Neuronal stem cell (in vitro differentiated cells): ENCODE measurements around the gene USP9X.
A peak's percentile ranks its signal among the peaks of the same experiment; 100 is the strongest.

Source experiments
- DNase-seq: peaks from one replicate; pipeline ENCODE4 v3.0.0-alpha.2; 2013; ENCODE audit warnings: low spot score
- H2AFZ ChIP-seq: one replicate; pipeline ENCODE4 v1.6.1; 2013; ENCODE audit warnings: mild to moderate bottlenecking, low read length, inconsistent platforms
- H2AK5ac ChIP-seq: 2 replicates; pipeline ENCODE4 v1.6.1; 2013; ENCODE audit warnings: low read depth, mild to moderate bottlenecking, inconsistent platforms, low read length, moderate library complexity, mixed read lengths
- H2BK120ac ChIP-seq: 2 replicates; pipeline ENCODE4 v1.6.1; 2013; ENCODE audit warnings: low read depth, mild to moderate bottlenecking, inconsistent platforms, low read length, moderate library complexity, mixed read lengths
- H2BK12ac ChIP-seq: one replicate; pipeline ENCODE4 v1.6.1; 2013; ENCODE audit warnings: low read length, inconsistent platforms
- H2BK15ac ChIP-seq: 2 replicates; pipeline ENCODE4 v1.6.1; 2013; ENCODE audit warnings: mild to moderate bottlenecking, low read length, inconsistent platforms, mixed read lengths
- H2BK5ac ChIP-seq: one replicate; pipeline ENCODE4 v1.6.1; 2013; ENCODE audit warnings: inconsistent platforms, mild to moderate bottlenecking, low read length, moderate library complexity
- H3K14ac ChIP-seq: one replicate; pipeline ENCODE4 v1.6.1; 2013; ENCODE audit warnings: low read length, inconsistent platforms
- H3K18ac ChIP-seq: 2 replicates; pipeline ENCODE4 v1.6.1; 2013; ENCODE audit warnings: low read length, inconsistent platforms
- H3K23ac ChIP-seq: 2 replicates; pipeline ENCODE4 v1.6.1; 2013; ENCODE audit warnings: low read depth, mild to moderate bottlenecking, mixed read lengths, low read length, inconsistent platforms; ENCODE audit not compliant: poor library complexity
- H3K27ac ChIP-seq: replicated peaks from 3 replicates; pipeline ENCODE4 v1.5.1; 2013; ENCODE audit warnings: low read length, inconsistent platforms
- H3K27me3 ChIP-seq, 3 experiments: 2 replicates each; pipeline ENCODE4 v1.6.1; 2013; ENCODE audit warnings: low read length in 3 of 3, mild to moderate bottlenecking in 2 of 3, inconsistent platforms in 1 of 3, low read depth in 1 of 3, mixed read lengths in 1 of 3, moderate library complexity in 1 of 3; ENCODE audit not compliant: control insufficient read depth in 3 of 3, insufficient read depth in 3 of 3
- H3K36me3 ChIP-seq, 2 donors: replicated peaks in 1 of 2; 2 replicates each; pipeline ENCODE4 v1.6.1; 2013; ENCODE audit warnings: low read length in 2 of 2; ENCODE audit not compliant: control insufficient read depth in 2 of 2, insufficient read depth in 2 of 2
- H3K4ac ChIP-seq: 2 replicates; pipeline ENCODE4 v1.6.1; 2013; ENCODE audit warnings: inconsistent platforms, mild to moderate bottlenecking, low read length, moderate library complexity
- H3K4me1 ChIP-seq, 2 donors: 1 replicate in 1 of 2; 2 replicates in 1 of 2; pipeline ENCODE4 v1.6.1; 2013; ENCODE audit warnings: low read length in 2 of 2, low read depth in 1 of 2; ENCODE audit not compliant: control insufficient read depth in 2 of 2, insufficient read depth in 1 of 2
- H3K4me2 ChIP-seq: one replicate; pipeline ENCODE4 v1.6.1; 2013; ENCODE audit warnings: mild to moderate bottlenecking, low read length, inconsistent platforms; ENCODE audit not compliant: insufficient read depth, poor library complexity, severe bottlenecking
- H3K4me3 ChIP-seq, 2 donors: 2 replicates each; pipeline ENCODE4 v1.5.1; 2013; ENCODE audit warnings: low read length in 2 of 2, mild to moderate bottlenecking in 2 of 2, inconsistent platforms in 1 of 2, moderate library complexity in 1 of 2
- H3K79me1 ChIP-seq: one replicate; pipeline ENCODE4 v1.6.1; 2013; ENCODE audit warnings: low read depth, mild to moderate bottlenecking, inconsistent platforms, low read length, moderate library complexity
- H3K9ac ChIP-seq: one replicate; pipeline ENCODE4 v1.6.1; 2013; ENCODE audit warnings: mild to moderate bottlenecking, low read depth, low read length, inconsistent platforms; ENCODE audit not compliant: poor library complexity
- H3K9me3 ChIP-seq, 2 donors: replicated peaks in 1 of 2; 2 replicates each; pipeline versions ENCODE3 to v1.6.1; 2013; ENCODE audit warnings: low read length in 2 of 2, mild to moderate bottlenecking in 2 of 2, inconsistent platforms in 1 of 2, low read depth in 1 of 2, mixed read lengths in 1 of 2, moderate library complexity in 1 of 2; ENCODE audit not compliant: control insufficient read depth in 2 of 2, insufficient read depth in 1 of 2
- H4K8ac ChIP-seq: one replicate; pipeline ENCODE4 v1.6.1; 2013; ENCODE audit warnings: low read depth, mild to moderate bottlenecking, inconsistent platforms, low read length, moderate library complexity
- H4K91ac ChIP-seq: one replicate; pipeline ENCODE4 v1.6.1; 2013; ENCODE audit warnings: low read length, low read depth, mild to moderate bottlenecking, inconsistent platforms; ENCODE audit not compliant: poor library complexity
- WGBS, 2 donors: extraction: QIAGEN DNeasy Blood & Tissue Kit; methylation state at CpG; one replicate each; pipeline ENCODE4 v1.1.7; 2013; ENCODE audit warnings: missing lambda C conversion rate in 2 of 2, mixed read lengths in 1 of 2; ENCODE audit not compliant: insufficient read length in 2 of 2, insufficient replicate concordance in 1 of 2; ENCODE audit errors: extremely low coverage in 2 of 2; 5-methylcytosine and 5-hydroxymethylcytosine counted together

Gene USP9X

GRCh38 chrX:41076742-41077141 is 8.5 kb upstream of the USP9X start:
- H2BK12ac ChIP-seq: no peak overlapping the region
- H3K4me2 ChIP-seq: no peak overlapping the region
- no CpG with 5 or more reads among the region's 30 CpGs for WGBS, 2 donors
- no peak overlapping the region for H3K27ac ChIP-seq
- H2BK5ac ChIP-seq: no peak overlapping the region
- no peak overlapping the region for H3K9ac ChIP-seq
- no peaks in the 10 kb centered on the region for H3K4me1 ChIP-seq
- no peak overlapping the region for H2AK5ac ChIP-seq
- no peaks in the 10 kb centered on the region for H3K27me3 ChIP-seq
- H3K79me1 ChIP-seq: no peaks in the 10 kb centered on the region
- H4K91ac ChIP-seq: no peak overlapping the region
- no peak overlapping the region for H3K4ac ChIP-seq
- H3K23ac ChIP-seq: no peak overlapping the region
- no peak overlapping the region for H3K14ac ChIP-seq
- H3K4me3 ChIP-seq: no peak overlapping the region
- no peaks in the 10 kb centered on the region for H3K36me3 ChIP-seq
- no peak for DNase-seq
- no peak overlapping the region for H3K18ac ChIP-seq
- no peak overlapping the region for H2AFZ ChIP-seq
- H4K8ac ChIP-seq: no peak overlapping the region
- no peak overlapping the region for H2BK15ac ChIP-seq
- H2BK120ac ChIP-seq: no peak overlapping the region
- H3K9me3 ChIP-seq: no peaks in the 10 kb centered on the region

- Histone ChIP-seq H3K27ac (no peak overlapping the region), H3K4ac (no peak overlapping the region), H2BK12ac (no peak overlapping the region), H4K91ac (no peak overlapping the region), H2BK15ac (no peak overlapping the region), H2AFZ (no peak overlapping the region), H3K36me3 (no peaks in the 10 kb centered on the region), H3K4me2 (no peak overlapping the region), H4K8ac (no peak overlapping the region), H3K79me1 (peaks cover 4% of the 10 kb centered on the region), H3K27me3 (no peaks in the 10 kb centered on the region), H3K4me1 (no peaks in the 10 kb centered on the region), H3K14ac (no peak overlapping the region), H3K18ac (no peak overlapping the region), H3K23ac (no peak overlapping the region), H2BK120ac (no peak overlapping the region), H3K9me3 (no peaks in the 10 kb centered on the region), H3K4me3 (no peak overlapping the region), H3K9ac (no peak overlapping the region), H2BK5ac (no peak overlapping the region), H2AK5ac (no peak overlapping the region)
- DNase-seq: no peak
- WGBS, 2 donors: no CpG with 5 or more reads among the region's 2 CpGs
Measured at GRCh38 chrX:41081821-41082220, 3.4 kb upstream of the USP9X start.

- no peaks in the 10 kb centered on the region for H3K36me3 ChIP-seq
- H3K4ac ChIP-seq: no peak overlapping the region
- no peak overlapping the region for H3K14ac ChIP-seq
- no peaks in the 10 kb centered on the region for H3K27me3 ChIP-seq
- no peak overlapping the region for H4K8ac ChIP-seq
- H2BK12ac ChIP-seq: no peak overlapping the region
- no peak overlapping the region for H3K9ac ChIP-seq
- no peak overlapping the region for H3K4me2 ChIP-seq
- H2BK15ac ChIP-seq: no peak overlapping the region
- H3K4me3 ChIP-seq: no peak overlapping the region
- H3K27ac ChIP-seq: no peak overlapping the region
- no peak for DNase-seq
- no peak overlapping the region for H3K18ac ChIP-seq
- no peaks in the 10 kb centered on the region for H3K4me1 ChIP-seq
- no peak overlapping the region for H2AFZ ChIP-seq
- H3K9me3 ChIP-seq: no peaks in the 10 kb centered on the region
- no peak overlapping the region for H3K23ac ChIP-seq
- no peak overlapping the region for H4K91ac ChIP-seq
- no peak overlapping the region for H2AK5ac ChIP-seq
- no CpG with 5 or more reads among the region's 3 CpGs for WGBS, 2 donors
- no peak overlapping the region for H2BK120ac ChIP-seq
- no peak overlapping the region for H2BK5ac ChIP-seq
- peaks cover 4% of the 10 kb centered on the region for H3K79me1 ChIP-seq
Measured at GRCh38 chrX:41082783-41083182, 2.5 kb upstream of the USP9X start.

DNA sequence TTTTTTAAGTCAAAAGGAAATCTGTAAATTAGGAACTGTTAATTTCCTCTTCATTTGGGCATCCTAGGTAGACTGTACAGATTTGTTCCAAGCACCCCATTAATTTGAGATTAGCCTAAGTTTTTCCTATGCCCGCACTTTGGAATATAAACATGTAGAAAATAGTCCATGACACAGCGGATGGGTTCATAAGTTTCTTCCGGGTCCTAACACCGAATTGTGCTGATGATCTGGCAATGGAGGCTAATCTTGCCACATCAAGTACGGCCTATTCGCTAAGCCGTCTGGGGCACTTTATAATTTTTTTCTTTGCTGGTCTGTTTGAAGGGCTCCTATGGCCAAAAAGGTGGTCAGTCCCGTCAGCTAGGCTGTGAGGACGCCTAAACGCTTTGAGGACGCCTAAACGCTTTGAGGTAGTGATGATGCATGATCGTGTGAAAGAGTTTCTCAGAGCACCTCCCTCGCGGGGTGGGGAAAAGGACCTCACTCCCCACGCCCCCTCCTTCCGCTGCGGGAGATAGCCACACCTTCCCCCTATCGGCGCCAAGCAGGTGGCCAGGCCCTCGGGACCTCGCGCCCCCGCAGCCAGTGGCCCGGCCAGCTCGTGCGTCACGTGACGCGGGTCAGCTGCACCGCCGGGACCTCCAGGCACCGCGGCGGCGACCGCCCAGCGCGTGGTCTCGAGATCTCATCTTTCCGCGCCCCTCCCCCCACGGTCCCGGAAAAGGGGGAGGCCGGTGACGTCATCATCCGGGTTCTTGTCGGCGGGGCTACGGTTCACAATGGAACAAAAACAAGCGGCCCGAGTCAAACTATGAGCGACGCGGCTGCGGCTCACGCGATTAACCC is 977 bp upstream of the USP9X start:
- Histone ChIP-seq H2BK12ac (no peak overlapping the region), H4K8ac (no peak overlapping the region), H3K4me1 (no peaks in the 10 kb centered on the region), H3K36me3 (peaks cover 0 to 8% of the 10 kb centered on the region in 2 donors), H3K14ac (no peak overlapping the region), H3K18ac (peak overlapping the region; percentile 96), H4K91ac (no peak overlapping the region), H2BK15ac (no peak overlapping the region), H3K27me3 (no peaks in the 10 kb centered on the region), H3K79me1 (peaks cover 4% of the 10 kb centered on the region), H3K23ac (no peak overlapping the region), H2BK120ac (no peak overlapping the region), H2AFZ (peak overlapping the region; percentile 84), H3K27ac (peak overlapping the region; percentile 98), H2AK5ac (no peak overlapping the region), H3K9ac (peak overlapping the region; percentile 95), H3K4me3 (peak overlapping the region; percentile 93 to 95), H3K4me2 (peak overlapping the region; percentile 56), H2BK5ac (peak overlapping the region; percentile 95), H3K9me3 (no peaks in the 10 kb centered on the region), H3K4ac (no peak overlapping the region)
- DNase-seq: peak; percentile 94
- WGBS, 2 donors: no CpG with 5 or more reads among the region's 58 CpGs
